ENCODE data around the gene CEACAM19. TPM values are rescaled to one million over a fixed set of nuclear protein-coding genes. Genes with fewer than 3 reads are reported as not detected.

Gene CEACAM19
- polyA plus RNA-seq, 4 donors: 4.3 to 53.0 (median 21.6) TPM

DNA sequence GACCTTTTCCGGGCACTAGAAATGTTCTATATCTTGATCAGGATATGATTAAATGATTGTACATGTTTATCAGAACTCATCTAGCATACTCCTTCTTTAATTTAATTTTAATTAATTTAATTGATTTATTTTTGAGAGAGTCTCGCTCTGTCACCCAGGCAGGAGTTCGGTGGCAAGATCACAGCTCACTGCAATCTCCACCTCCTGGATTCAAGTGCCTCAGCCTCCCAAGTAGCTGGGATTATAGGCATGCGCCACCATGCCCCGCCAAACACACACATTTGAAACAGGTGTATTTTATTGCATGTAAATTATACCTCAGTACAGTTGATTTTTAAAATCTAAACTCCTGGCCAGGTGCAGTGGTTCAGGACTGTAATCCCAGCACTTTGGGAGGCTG is 59.8 kb downstream of the CEACAM19 start:
- Histone ChIP-seq H3K36me3 (ENCODE audit: control insufficient read depth in 3 of 3, insufficient read depth in 2 of 3, low read depth in 1 of 3, low read length in 3 of 3) (no peaks in the 10 kb centered on the region), H3K27me3 (ENCODE audit: control insufficient read depth in 3 of 3, insufficient read depth in 3 of 3, low read length in 3 of 3) (no peaks in the 10 kb centered on the region), H3K27ac (ENCODE audit: low read depth in 1 of 3, low read length in 2 of 3) (no peak overlapping the region), H3K9me3 (ENCODE audit: control insufficient read depth in 2 of 2, insufficient read depth in 1 of 2, low read depth in 1 of 2, low read length in 1 of 2) (no peaks in the 10 kb centered on the region), H3K4me1 (ENCODE audit: control insufficient read depth in 3 of 3, insufficient read depth in 2 of 3, low read depth in 1 of 3, low read length in 2 of 3) (peaks cover 0 to 7% (median 3%) of the 10 kb centered on the region in 3 donors), H3K4me3 (ENCODE audit: low read depth in 1 of 3, low read length in 3 of 3) (no peak overlapping the region)
- WGBS, 3 donors: 29 to 74% (median 53%) methylated on average over 5 of the region's 5 CpGs
- FAIRE-seq: no peak
- peak in 1 of 2 donors; percentile 40 for DNase-seq

DNA sequence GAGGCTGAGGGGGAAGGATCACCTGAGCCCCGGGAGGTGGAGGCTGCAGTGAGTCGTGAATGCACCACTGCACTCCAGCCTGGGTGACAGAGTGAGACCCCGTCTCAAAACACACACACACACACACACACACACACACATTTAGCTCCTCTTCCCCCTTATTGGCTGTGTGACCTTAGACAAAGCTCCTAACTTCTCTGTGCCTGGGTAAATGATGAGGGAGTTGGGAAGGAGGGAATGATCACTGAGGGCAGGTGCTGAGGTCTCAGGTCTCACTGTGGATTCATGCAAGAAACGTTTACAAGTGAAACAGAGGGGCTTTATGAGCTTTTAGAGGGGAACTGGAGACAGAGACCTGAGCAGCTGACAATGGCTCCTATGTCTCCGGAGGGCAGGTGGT is 60.3 kb downstream of the CEACAM19 start:
- Histone ChIP-seq H3K36me3 (ENCODE audit: control insufficient read depth in 3 of 3, insufficient read depth in 2 of 3, low read depth in 1 of 3, low read length in 3 of 3) (no peaks in the 10 kb centered on the region), H3K27ac (ENCODE audit: low read depth in 1 of 3, low read length in 2 of 3) (no peak overlapping the region), H3K4me3 (ENCODE audit: low read depth in 1 of 3, low read length in 3 of 3) (no peak overlapping the region), H3K4me1 (ENCODE audit: control insufficient read depth in 3 of 3, insufficient read depth in 2 of 3, low read depth in 1 of 3, low read length in 2 of 3) (peaks cover 0 to 4% (median 3%) of the 10 kb centered on the region in 3 donors), H3K27me3 (ENCODE audit: control insufficient read depth in 3 of 3, insufficient read depth in 3 of 3, low read length in 3 of 3) (no peaks in the 10 kb centered on the region), H3K9me3 (ENCODE audit: control insufficient read depth in 2 of 2, insufficient read depth in 1 of 2, low read depth in 1 of 2, low read length in 1 of 2) (no peaks in the 10 kb centered on the region)
- DNase-seq (no peak), FAIRE-seq (no peak)
- 64 to 82% (median 69%) methylated on average over 5 of the region's 5 CpGs for WGBS, 3 donors

DNA sequence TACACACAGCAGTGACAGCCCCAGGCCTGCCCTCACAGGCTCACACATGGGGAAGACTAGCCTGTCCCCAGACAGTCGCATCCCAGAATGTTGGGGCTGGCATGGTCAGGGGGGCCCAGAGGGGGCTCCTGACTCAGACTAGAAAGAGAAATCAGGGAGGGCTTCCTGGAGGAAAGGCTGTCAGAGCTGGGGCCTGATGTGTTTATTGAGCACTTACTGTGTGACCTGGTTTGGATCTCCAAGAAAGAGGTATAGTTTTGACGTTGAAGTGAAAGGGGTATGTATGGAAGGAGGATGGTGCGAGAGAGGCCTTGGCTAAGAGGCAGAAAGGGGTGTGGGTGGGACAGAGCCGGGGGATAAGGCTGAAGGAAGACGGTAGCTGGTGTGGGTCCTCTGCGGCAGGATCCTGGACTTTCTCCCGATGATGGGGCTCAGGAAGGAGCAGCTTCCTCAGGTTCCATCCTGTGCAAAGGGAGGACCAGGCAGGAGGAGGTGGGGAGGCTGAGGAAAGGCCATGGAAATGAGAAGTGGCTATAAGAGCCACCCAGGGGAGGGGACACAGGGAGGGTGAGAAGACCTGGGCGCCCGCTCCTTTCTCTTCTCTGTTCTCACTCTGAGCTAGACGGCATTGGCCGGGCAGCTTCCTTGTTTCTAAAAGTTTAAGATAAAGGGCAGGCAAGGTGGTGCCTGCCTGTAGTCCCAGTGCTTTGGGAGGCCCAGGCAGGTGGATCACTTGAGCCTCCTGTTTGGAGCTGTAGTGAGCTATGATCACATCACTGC is 61.1 kb downstream of the CEACAM19 start:
- Histone ChIP-seq H3K4me3 (ENCODE audit: low read depth in 1 of 3, low read length in 3 of 3) (no peak overlapping the region), H3K4me1 (ENCODE audit: control insufficient read depth in 3 of 3, insufficient read depth in 2 of 3, low read depth in 1 of 3, low read length in 2 of 3) (peaks cover 0 to 3% (median 0%) of the 10 kb centered on the region in 3 donors), H3K36me3 (ENCODE audit: control insufficient read depth in 3 of 3, insufficient read depth in 2 of 3, low read depth in 1 of 3, low read length in 3 of 3) (no peaks in the 10 kb centered on the region), H3K27me3 (ENCODE audit: control insufficient read depth in 3 of 3, insufficient read depth in 3 of 3, low read length in 3 of 3) (no peaks in the 10 kb centered on the region), H3K27ac (ENCODE audit: low read depth in 1 of 3, low read length in 2 of 3) (no peak overlapping the region), H3K9me3 (ENCODE audit: control insufficient read depth in 2 of 2, insufficient read depth in 1 of 2, low read depth in 1 of 2, low read length in 1 of 2) (no peaks in the 10 kb centered on the region)
- FAIRE-seq: no peak
- 73 to 79% (median 77%) methylated on average over 11 of the region's 11 CpGs for WGBS, 3 donors
- no peak for DNase-seq

Other genes starting within 250 kb of the CEACAM19 start
- 1 to 10 TPM in 3 of 4 donors, under 1 TPM in 1; 0.27 to 9.2 (median 1.8) TPM for gene ZNF229, start 223.0 kb upstream of the CEACAM19 start, polyA plus RNA-seq
- gene ZNF180, start 171.0 kb upstream of the CEACAM19 start, polyA plus RNA-seq: 10 to 100 TPM in 1 of 4 donors, 1 to 10 TPM in 3; 4.6 to 11.4 (median 6.2) TPM
- gene CEACAM20, start 141.8 kb upstream of the CEACAM19 start, polyA plus RNA-seq: 10 to 100 TPM in 2 of 4 donors, 1 to 10 TPM in 1, under 1 TPM in 1; 0.19 to 28.4 (median 10.6) TPM
- gene IGSF23, start 57.9 kb upstream of the CEACAM19 start, polyA plus RNA-seq: 10 to 100 TPM in 3 of 4 donors, 1 to 10 TPM in 1; 5.8 to 54.3 (median 17.3) TPM
- gene PVR, start 27.6 kb upstream of the CEACAM19 start, polyA plus RNA-seq: 10 to 100 TPM; 19.9 to 96.6 (median 24.1) TPM
- under 1 TPM in 1 of 4 donors, not detected in 3; 0.07 TPM for gene CEACAM16, start 27.7 kb downstream of the CEACAM19 start, polyA plus RNA-seq
- 100 to 1,000 TPM in 2 of 4 donors, 10 to 100 TPM in 2; 48.6 to 136 (median 77.3) TPM for gene BCL3, start 77.2 kb downstream of the CEACAM19 start, polyA plus RNA-seq
- gene CBLC, start 106.4 kb downstream of the CEACAM19 start, polyA plus RNA-seq: 100 to 1,000 TPM in 2 of 4 donors, 10 to 100 TPM in 2; 54.0 to 162 (median 92.3) TPM
- 100 to 1,000 TPM in 1 of 4 donors, 10 to 100 TPM in 1, 1 to 10 TPM in 2; 2.9 to 136 (median 18.5) TPM for gene BCAM, start 137.6 kb downstream of the CEACAM19 start, polyA plus RNA-seq
- gene NECTIN2, start 174.8 kb downstream of the CEACAM19 start, polyA plus RNA-seq: 100 to 1,000 TPM in 2 of 4 donors, 10 to 100 TPM in 2; 72.5 to 153 (median 100) TPM
- 10 to 100 TPM; 24.6 to 82.7 (median 29.0) TPM for gene TOMM40, start 219.8 kb downstream of the CEACAM19 start, polyA plus RNA-seq
- 100 to 1,000 TPM in 3 of 4 donors, 10 to 100 TPM in 1; 14.1 to 201 (median 122) TPM for gene APOE, start 234.3 kb downstream of the CEACAM19 start, polyA plus RNA-seq
- 10 to 100 TPM in 2 of 4 donors, 1 to 10 TPM in 2; 3.1 to 65.1 (median 13.4) TPM for gene APOC1, start 243.1 kb downstream of the CEACAM19 start, polyA plus RNA-seq